ENCODE data around the gene PRDM10. TPM values are rescaled to one million over a fixed set of nuclear protein-coding genes. Genes with fewer than 3 reads are reported as not detected.

PRDM10 gene
- total RNA-seq, 1 experiment from 2014 or later = 7.7 TPM

DNA sequence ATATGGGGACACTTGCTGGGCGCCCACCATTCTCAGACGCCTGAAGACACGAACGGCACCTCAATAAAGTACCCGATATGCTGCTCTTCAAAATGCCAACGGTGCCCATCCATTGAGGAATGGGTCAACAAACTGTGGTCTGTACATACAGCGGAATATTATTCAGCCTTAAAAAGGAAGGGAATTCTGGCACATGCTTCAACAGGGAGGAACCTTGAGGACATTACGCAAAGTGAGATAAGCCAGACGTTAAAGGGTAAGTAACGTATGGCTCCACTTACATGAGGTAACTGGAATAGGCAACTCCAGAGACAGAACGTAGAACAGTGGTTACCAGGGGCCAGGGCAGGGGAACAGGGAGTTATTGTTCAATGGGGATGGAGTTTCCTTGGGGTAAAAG, 28.0 kb downstream of the PRDM10 start:
- Histone ChIP-seq H3K18ac (ENCODE audit: insufficient read length, low read depth, low read length) (no peak overlapping the region), H4K8ac (replicated peaks; ENCODE audit: insufficient read length, low read depth, low read length) (no peak overlapping the region)

More for the DNA sequence above, 28.0 kb downstream of the PRDM10 start:
- H3K79me2 ChIP-seq (ENCODE audit: insufficient read depth, low read length) = no peaks in the 10 kb centered on the region; the same call in 1 of the 2 replicates
- no peak for DNase-seq
- no peak overlapping the region for H2BK15ac ChIP-seq (ENCODE audit: low read depth, low read length)
- no peak overlapping the region for H3K4ac ChIP-seq (ENCODE audit: low read depth, low read length)
- Mint-ChIP-seq H3K36me3 (ENCODE audit: insufficient read depth in 1 of 3, low read depth in 3 of 3) (peaks cover 5 to 9% (median 9%) of the 10 kb centered on the region in 3 experiments; a peak in 4 of 7 replicates), H3K27me3 (ENCODE audit: low read depth) (no peaks in the 10 kb centered on the region; the same call in 1 of the 2 replicates), H3K9me3 (no peaks in the 10 kb centered on the region), H3K4me3 (no peak overlapping the region), H3K27ac (no peak overlapping the region), H3K4me1 (peaks cover 23 to 24% of the 10 kb centered on the region in 2 experiments)
- no peak overlapping the region for H2BK20ac ChIP-seq (ENCODE audit: low read depth, low read length, poor library complexity, severe bottlenecking)
- H3K56ac ChIP-seq (ENCODE audit: insufficient read length, low read depth, low read length) = no peak overlapping the region
- H3K23me2 ChIP-seq (ENCODE audit: insufficient read length, low read depth, low read length, poor library complexity, severe bottlenecking) = no peaks in the 10 kb centered on the region
- no peak overlapping the region for H2BK12ac ChIP-seq (ENCODE audit: insufficient read length, low read depth, low read length)
- H2AK5ac ChIP-seq (ENCODE audit: insufficient read length, low read length) = no peak overlapping the region
- no peaks in the 10 kb centered on the region for H4K20me1 ChIP-seq (ENCODE audit: control insufficient read depth, insufficient read depth, insufficient read length)
- H3K23ac ChIP-seq (ENCODE audit: insufficient read length, low read depth, low read length) = no peak overlapping the region
- no peak overlapping the region for H3K9ac ChIP-seq (ENCODE audit: extremely low read depth, insufficient read length, low read length)
- no CpG with 5 or more reads among the region's 11 CpGs for WGBS (ENCODE audit: extremely low coverage, insufficient read length, low lambda C conversion rate)
- TF ChIP-seq, protein P1, sequence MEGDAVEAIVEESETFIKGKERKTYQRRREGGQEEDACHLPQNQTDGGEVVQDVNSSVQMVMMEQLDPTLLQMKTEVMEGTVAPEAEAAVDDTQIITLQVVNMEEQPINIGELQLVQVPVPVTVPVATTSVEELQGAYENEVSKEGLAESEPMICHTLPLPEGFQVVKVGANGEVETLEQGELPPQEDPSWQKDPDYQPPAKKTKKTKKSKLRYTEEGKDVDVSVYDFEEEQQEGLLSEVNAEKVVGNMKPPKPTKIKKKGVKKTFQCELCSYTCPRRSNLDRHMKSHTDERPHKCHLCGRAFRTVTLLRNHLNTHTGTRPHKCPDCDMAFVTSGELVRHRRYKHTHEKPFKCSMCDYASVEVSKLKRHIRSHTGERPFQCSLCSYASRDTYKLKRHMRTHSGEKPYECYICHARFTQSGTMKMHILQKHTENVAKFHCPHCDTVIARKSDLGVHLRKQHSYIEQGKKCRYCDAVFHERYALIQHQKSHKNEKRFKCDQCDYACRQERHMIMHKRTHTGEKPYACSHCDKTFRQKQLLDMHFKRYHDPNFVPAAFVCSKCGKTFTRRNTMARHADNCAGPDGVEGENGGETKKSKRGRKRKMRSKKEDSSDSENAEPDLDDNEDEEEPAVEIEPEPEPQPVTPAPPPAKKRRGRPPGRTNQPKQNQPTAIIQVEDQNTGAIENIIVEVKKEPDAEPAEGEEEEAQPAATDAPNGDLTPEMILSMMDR (conservative IDR thresholded peaks at IDR 0.05) = no peak
- peaks cover 2% of the 10 kb centered on the region; the same call in 1 of the 2 replicates for H3K4me1 ChIP-seq (ENCODE audit: insufficient read depth, low read length)
- peaks cover 3% of the 10 kb centered on the region for H3K79me1 ChIP-seq (ENCODE audit: insufficient read depth, low read depth, low read length, poor library complexity, severe bottlenecking)
- no peak overlapping the region for H3K27ac ChIP-seq (ENCODE audit: insufficient read length, low read depth, low read length)
- no peak overlapping the region for H2AFZ ChIP-seq (ENCODE audit: low read length)
- H3K9me3 ChIP-seq (ENCODE audit: control insufficient read depth, low read depth, low read length) = no peaks in the 10 kb centered on the region
- no peak overlapping the region for H2BK120ac ChIP-seq (ENCODE audit: low read depth, low read length, poor library complexity, severe bottlenecking)
- no peak overlapping the region for H3K4me2 ChIP-seq (ENCODE audit: insufficient read depth, insufficient read length, low read length)
- H3T11ph ChIP-seq (ENCODE audit: low read length) = no peak overlapping the region
- H3K27me3 ChIP-seq (ENCODE audit: insufficient read depth, low read length) = no peaks in the 10 kb centered on the region
- no peak overlapping the region for H3K14ac ChIP-seq (ENCODE audit: insufficient read depth, low read length)
- H2BK5ac ChIP-seq (ENCODE audit: insufficient read length, low read length) = no peak overlapping the region
- no peak overlapping the region for H4K5ac ChIP-seq (ENCODE audit: insufficient read length, low read depth, low read length)
- H4K91ac ChIP-seq (ENCODE audit: insufficient read length, low read depth, low read length) = no peak overlapping the region

All from H9 (cell line).